GM12878 (cell line): ENCODE measurements around the gene SGCD. TPM values are rescaled to one million over a fixed set of nuclear protein-coding genes. Genes with fewer than 3 reads are reported as not detected.

Experiments
- ASH2L ChIP-seq: fragments of 300-600, 200-600 bp; sonication (generic); IDR thresholded peaks from 2 replicates; pipeline ENCODE4 v1.6.1; 2017; ENCODE audit warnings: low read depth, mild to moderate bottlenecking, borderline replicate concordance
- ATF3 ChIP-seq: IDR thresholded peaks from 2 replicates; pipeline ENCODE4 v1.6.1; 2011; ENCODE audit warnings: low read depth, mild to moderate bottlenecking, low read length, moderate library complexity, borderline replicate concordance; ENCODE audit errors: extremely low read depth
- BCL3 ChIP-seq: IDR thresholded peaks from 2 replicates; pipeline ENCODE4 v1.6.1; 2011; ENCODE audit warnings: borderline replicate concordance, low read depth, mild to moderate bottlenecking, moderate library complexity, low read length; ENCODE audit not compliant: insufficient read depth, poor library complexity, severe bottlenecking
- CHD1 ChIP-seq: IDR thresholded peaks from 2 replicates; pipeline ENCODE4 v1.6.1; 2012; ENCODE audit warnings: low read depth, low read length, improper control_type of control experiment
- E4F1 ChIP-seq: fragments of 450-650 bp; IDR thresholded peaks from 2 replicates; pipeline ENCODE4 v1.6.1; 2018; ENCODE audit warnings: borderline replicate concordance, mild to moderate bottlenecking; ENCODE audit not compliant: partially characterized antibody
- ELK1 ChIP-seq: IDR thresholded peaks from 2 replicates; pipeline ENCODE4 v1.6.1; 2012; ENCODE audit warnings: low read depth, low read length, improper control_type of control experiment
- EP300 ChIP-seq, 2 experiments: fragments of 150-350 bp in 1 of 2; IDR thresholded peaks; 2 replicates each; pipeline ENCODE4 v1.6.1; 2011 to 2012; ENCODE audit warnings: low read depth in 2 of 2, low read length in 2 of 2, borderline replicate concordance in 1 of 2, improper control_type of control experiment in 1 of 2, inconsistent platforms in 1 of 2; ENCODE audit not compliant: control insufficient read depth in 1 of 2
- ETV6 ChIP-seq, 2 experiments: fragments of 450-650 bp in 1 of 2; IDR thresholded peaks in 1 of 2; conservative IDR thresholded peaks in 1 of 2; 2 replicates each; pipeline ENCODE4 v1.6.1; 2014; ENCODE audit warnings: antibody characterized with exemption in 1 of 2, borderline replicate concordance in 1 of 2, low read depth in 1 of 2, mild to moderate bottlenecking in 1 of 2, moderate library complexity in 1 of 2
- HDAC2 ChIP-seq: fragments of 200-600 bp; sonication (generic); IDR thresholded peaks from 2 replicates; pipeline ENCODE4 v1.6.1; 2017
- PKNOX1 ChIP-seq: fragments of 450-650 bp; IDR thresholded peaks from 2 replicates; pipeline ENCODE4 v1.6.1; 2016; ENCODE audit warnings: mild to moderate bottlenecking
- PML ChIP-seq: IDR thresholded peaks from 2 replicates; pipeline ENCODE4 v1.6.1; 2012; ENCODE audit warnings: low read length, inconsistent platforms
- polyA plus RNA-seq, 11 experiments: library from polyadenylated mRNA; depleted of rRNA in 4 of 11; unstranded in 6 of 11; stranded (reverse) in 5 of 11; fragments of >200 nt; fragmentation: Nextera tagmentation in 4 of 11; fragmentation: Illumina TruSeq in 1 of 11; extraction: Ambion mirVana in 4 of 11; extraction: Trizol in 1 of 11; gene quantifications; 1 replicate in 1 of 11; 2 replicates in 10 of 11; pipeline versions ENCODE4 v1.2.1 to v1.2.3, GENCODE V29; 2011 to 2016; ENCODE audit warnings: inconsistent platforms in 2 of 11, missing spikeins in 2 of 11, low read depth in 1 of 11
- total RNA-seq, 4 experiments: library from RNA; depleted of rRNA in 3 of 4; stranded (reverse); fragments of >200 nt in 3 of 4; fragmentation: Illumina TruSeq in 1 of 4; extraction: Trizol in 1 of 4; gene quantifications; 2 replicates each; pipeline versions ENCODE4 v1.2.1 to v1.2.3, GENCODE V29; 2013 to 2021
- TF ChIP-seq, protein P1 (sequence below): IDR thresholded peaks from 2 replicates; pipeline ENCODE4 v1.6.1; 2011; ENCODE audit warnings: low read depth, low read length, improper control_type of control experiment, borderline replicate concordance

The SGCD gene
- total and polyA plus RNA-seq, 10 of the 15 experiments (the other 5 are each of a cell fraction or from before 2014, with no cell fraction given): 0.06 TPM; not detected in 9

- TF ChIP-seq E4F1 (no peak), ATF3 (no peak), PKNOX1 (no peak), CHD1 (no peak), PML (no peak), ETV6 (conservative IDR thresholded peaks at IDR 0.05 in 1 of 2, IDR thresholded peaks at IDR 0.05 in 1 of 2; ENCODE audit: borderline replicate concordance in 1 of 2, low read depth in 1 of 2) (no peak), ELK1 (no peak), HDAC2 (no peak), EP300 (IDR thresholded peaks at IDR 0.05; ENCODE audit: borderline replicate concordance in 1 of 2, control insufficient read depth in 1 of 2, low read depth in 2 of 2, low read length in 2 of 2) (no peak), ASH2L (no peak), BCL3 (no peak)
- TF ChIP-seq, protein P1, sequence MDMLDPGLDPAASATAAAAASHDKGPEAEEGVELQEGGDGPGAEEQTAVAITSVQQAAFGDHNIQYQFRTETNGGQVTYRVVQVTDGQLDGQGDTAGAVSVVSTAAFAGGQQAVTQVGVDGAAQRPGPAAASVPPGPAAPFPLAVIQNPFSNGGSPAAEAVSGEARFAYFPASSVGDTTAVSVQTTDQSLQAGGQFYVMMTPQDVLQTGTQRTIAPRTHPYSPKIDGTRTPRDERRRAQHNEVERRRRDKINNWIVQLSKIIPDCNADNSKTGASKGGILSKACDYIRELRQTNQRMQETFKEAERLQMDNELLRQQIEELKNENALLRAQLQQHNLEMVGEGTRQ: no peak
Observed at GRCh38 chr5:156621719-156622118, 294.8 kb downstream of the SGCD start (continued).
